Fibroblast of villous mesenchyme (primary cell): ENCODE results near the gene CLASP2. TPM values are rescaled to one million over a fixed set of nuclear protein-coding genes. Genes with fewer than 3 reads are reported as not detected.
A peak's percentile ranks its signal among the peaks of the same experiment; 100 is the strongest.

Experiments used
- DNase-seq: peaks from one replicate; pipeline ENCODE4 v3.0.0-alpha.2; 2010; ENCODE audit warnings: low read depth
- H3K4me3 ChIP-seq: 2 replicates; pipeline ENCODE4 v1.5.1; 2011; ENCODE audit warnings: low read depth, mild to moderate bottlenecking, low read length
- CTCF ChIP-seq: IDR thresholded peaks from 2 replicates; pipeline ENCODE4 v1.5.1; 2012; ENCODE audit warnings: low read depth, mild to moderate bottlenecking, low read length; ENCODE audit not compliant: insufficient read depth
- total RNA-seq: library from RNA; depleted of rRNA; stranded (reverse); fragments of >200 nt; gene quantifications from 2 replicates; pipeline ENCODE4 v1.2.3, GENCODE V29; 2012

CLASP2 gene
- total RNA-seq, 1 donor = 64.3 TPM

DNA sequence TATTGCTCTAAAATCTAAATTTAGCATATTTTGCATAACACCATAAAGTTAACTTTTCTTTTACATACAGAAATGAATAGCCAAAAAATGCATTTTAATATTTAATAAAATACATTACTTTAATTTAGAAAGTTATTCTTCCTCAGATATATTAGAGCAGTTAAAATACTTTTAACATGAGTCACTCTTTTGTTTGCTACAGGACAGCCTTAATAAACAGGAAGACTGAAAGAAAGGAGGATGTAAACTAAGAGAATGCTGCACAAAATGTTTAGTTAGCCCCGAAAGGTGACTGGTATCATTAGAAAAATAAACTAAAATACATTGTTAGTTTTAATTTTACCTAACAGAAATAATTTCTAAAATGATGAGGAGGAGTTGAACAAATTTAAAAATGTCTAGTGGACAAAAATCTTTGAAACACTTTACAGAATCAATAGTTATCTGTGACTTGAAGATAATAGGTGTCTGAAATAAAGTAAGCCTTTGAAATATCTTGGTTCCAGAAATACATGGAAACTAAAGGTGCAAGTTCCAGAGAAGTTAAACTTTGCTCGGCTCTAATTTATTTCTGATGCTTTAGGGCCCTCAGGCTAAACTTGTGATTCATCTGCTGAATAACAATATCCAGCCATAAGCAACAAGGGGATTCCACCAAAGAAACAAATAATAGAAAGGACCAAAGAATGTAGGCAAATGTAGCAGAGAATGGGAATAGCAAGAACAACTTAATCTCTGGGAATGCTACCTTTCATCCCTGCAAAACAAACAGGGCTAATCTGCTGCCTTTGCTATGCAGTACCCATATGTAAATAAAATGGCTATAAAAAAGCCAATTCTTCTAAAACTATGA is 139.5 kb downstream of the CLASP2 start:
- peak; percentile 49 for DNase-seq
- H3K4me3 ChIP-seq = no peak overlapping the region
- no peak for TF ChIP-seq CTCF

- no peak overlapping the region for H3K4me3 ChIP-seq
- no peak for DNase-seq
- TF ChIP-seq CTCF = no peak
Measured at GRCh38 chr3:33577588-33577987, 140.5 kb downstream of the CLASP2 start.

GRCh38 chr3:33577173-33577572 is 140.9 kb downstream of the CLASP2 start:
- TF ChIP-seq CTCF = no peak
- no peak overlapping the region for H3K4me3 ChIP-seq
- peak; percentile 47 for DNase-seq

DNA sequence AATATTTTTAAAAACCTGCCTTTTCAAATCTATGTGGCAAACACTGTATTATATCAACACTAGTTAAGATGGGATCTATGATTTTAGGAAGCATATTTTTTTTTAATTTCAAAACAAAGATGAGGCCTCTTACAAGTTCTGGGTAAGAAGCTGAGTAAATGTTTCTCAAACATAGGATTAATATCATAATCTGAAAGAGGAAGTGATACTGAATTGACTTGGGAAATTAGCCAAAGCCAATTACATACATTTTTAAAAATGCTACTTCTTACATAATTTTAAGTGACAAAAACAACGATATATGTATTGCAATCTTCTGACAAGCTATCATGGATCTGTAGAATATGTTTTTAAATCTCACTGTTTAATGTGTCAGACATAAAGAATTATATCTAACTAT is 142.7 kb downstream of the CLASP2 start:
- no peak for TF ChIP-seq CTCF
- DNase-seq = no peak

DNA sequence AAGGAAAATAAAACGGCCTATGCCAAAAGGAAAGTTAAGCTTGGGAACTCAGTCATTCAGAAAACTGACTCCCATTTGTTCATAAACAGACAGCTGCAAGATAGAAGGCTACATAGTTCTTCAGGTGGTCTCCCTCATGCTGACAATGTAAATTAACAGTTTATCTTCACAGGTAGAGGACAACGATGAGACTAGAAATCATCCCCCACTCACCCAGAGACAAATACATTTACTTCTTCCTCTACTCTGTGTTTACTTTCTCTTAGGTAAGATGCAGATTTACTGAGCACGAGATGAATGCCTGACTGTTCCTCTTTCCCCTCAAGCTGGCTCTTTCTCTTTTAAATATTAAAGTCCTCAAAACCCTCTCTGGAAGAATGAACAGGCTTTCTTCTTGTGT is 160.2 kb downstream of the CLASP2 start:
- no peak for DNase-seq
- TF ChIP-seq CTCF = no peak
- no peak overlapping the region for H3K4me3 ChIP-seq

More for the DNA sequence above, 142.7 kb downstream of the CLASP2 start:
- no peak overlapping the region for H3K4me3 ChIP-seq

- TF ChIP-seq CTCF = no peak
- no peak overlapping the region for H3K4me3 ChIP-seq
- no peak for DNase-seq
Measured at GRCh38 chr3:33557279-33557678, 160.8 kb downstream of the CLASP2 start.
